HG02938 (cell line): Measurements from ENCODE around the gene RPL10.

Experiments
- ATAC-seq: cut with Tn5 transposase; IDR thresholded peaks from one replicate; pipeline ENCODE4 v1.9.1; 2021; ENCODE audit warnings: mild to moderate bottlenecking, moderate library complexity; ENCODE audit not compliant: unreplicated experiment

RPL10 gene

GRCh38 chrX:154397888-154398667, at the start of gene RPL10:
TSS of gene RPL10 (plus strand) at chrX:154398377. CDS start at chrX:154398520, 143 bp downstream.
- peak; percentile 65 for ATAC-seq

- no peak for ATAC-seq
Observed at GRCh38 chrX:154348646-154349358, 49.4 kb upstream of the RPL10 start.

- no peak for ATAC-seq
Observed at GRCh38 chrX:154349359-154349935, 48.7 kb upstream of the RPL10 start.

- no peak for ATAC-seq
Observed at GRCh38 chrX:154349979-154350378, 48.2 kb upstream of the RPL10 start.

GRCh38 chrX:154350429-154351182, 47.6 kb upstream of the RPL10 start:
- no peak for ATAC-seq

- ATAC-seq = no peak
Observed at GRCh38 chrX:154351183-154352011, 46.8 kb upstream of the RPL10 start.

DNA sequence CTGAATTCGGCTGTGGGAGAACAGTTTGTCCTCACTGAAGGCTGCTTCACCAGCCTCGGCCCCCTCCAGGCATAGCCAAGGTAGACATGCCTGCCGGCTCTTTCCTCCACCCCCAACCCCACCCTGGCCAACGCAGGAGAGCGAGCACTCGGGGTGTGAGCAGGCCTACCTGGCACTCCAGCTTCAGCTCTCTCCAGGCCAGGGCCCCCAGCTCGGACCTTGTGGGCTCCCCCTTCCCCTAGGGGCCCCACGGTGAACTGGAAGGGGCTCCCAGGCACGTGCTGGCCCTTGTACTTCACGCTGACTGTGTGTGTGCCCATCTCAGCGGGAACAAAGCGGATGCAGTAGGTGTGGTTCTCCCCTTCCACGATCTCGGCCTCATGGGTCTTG, 46.2 kb upstream of the RPL10 start:
- ATAC-seq = no peak

DNA sequence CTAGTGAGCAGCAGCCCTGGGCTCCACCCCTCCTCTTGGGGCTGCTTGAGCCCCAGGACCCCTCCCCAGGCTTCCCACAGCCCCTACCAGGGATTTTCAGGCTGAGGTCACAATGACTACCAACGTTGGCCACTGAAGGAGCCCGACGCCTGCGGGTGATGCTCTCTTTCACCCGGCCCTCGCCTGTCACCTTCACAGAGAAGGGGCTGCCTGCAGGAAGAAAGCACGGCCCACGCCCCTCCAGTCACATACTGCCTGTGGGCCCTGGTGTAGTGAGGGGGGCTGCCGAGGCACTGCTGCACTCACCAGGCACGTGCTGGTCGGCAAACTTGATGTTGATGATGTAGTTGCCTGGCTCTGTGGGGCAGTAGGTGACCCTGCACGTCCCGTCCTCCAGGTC, 45.7 kb upstream of the RPL10 start:
- ATAC-seq = no peak

DNA sequence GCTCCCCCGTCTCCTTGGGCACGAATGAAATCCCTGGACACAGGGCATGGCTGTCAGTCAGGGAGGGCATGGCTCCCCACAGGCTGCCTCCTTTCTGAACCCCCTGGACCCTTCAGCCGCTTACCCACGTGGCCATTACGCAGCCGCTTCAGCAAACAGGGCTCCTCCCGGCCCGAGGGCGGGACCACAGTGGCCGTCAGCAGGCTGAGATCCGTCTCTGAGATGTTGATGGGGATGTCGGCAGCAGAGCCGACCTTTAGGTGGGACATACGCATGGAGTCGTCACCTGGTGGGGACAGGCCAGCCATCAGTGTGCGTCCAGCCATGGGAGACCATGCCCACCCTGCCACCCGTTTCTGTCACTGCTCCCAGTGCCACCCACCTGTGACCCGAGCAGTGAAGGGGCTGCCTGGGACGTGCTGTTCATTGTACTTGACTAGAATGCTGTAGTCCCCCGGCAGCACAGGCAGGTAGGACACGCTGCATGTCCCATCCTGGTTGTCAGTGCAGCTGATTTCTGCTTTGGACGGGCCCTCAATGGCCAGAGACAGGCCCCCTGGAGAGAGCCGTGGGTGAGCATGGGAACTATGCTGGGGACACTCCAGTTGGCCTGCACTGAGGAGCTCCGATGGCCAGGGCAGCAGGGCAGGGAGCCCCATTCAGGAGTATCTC, 44.9 kb upstream of the RPL10 start:
- no peak for ATAC-seq

DNA sequence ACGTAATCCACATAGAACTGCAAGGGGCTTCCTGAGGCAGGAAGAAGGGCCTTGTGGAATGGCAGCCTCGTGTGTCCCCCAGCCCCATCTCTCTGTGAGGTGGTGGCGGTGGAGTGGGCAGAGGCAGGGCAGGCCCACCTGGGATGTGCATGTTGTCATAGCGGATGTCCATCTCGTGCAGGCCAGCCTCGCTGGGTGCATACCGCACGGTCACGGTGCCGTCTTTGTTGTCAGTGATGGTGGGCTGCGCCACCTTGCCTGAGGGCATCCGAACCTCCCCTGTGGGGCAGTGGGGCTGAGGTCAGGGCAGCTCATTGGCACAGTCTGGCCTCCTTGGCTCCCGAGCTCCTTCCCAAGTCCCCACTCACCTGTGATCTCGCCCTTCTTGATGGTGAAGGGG, 44.2 kb upstream of the RPL10 start:
- no peak for ATAC-seq

- ATAC-seq = no peak
Observed at GRCh38 chrX:154354516-154354915, 43.7 kb upstream of the RPL10 start.

DNA sequence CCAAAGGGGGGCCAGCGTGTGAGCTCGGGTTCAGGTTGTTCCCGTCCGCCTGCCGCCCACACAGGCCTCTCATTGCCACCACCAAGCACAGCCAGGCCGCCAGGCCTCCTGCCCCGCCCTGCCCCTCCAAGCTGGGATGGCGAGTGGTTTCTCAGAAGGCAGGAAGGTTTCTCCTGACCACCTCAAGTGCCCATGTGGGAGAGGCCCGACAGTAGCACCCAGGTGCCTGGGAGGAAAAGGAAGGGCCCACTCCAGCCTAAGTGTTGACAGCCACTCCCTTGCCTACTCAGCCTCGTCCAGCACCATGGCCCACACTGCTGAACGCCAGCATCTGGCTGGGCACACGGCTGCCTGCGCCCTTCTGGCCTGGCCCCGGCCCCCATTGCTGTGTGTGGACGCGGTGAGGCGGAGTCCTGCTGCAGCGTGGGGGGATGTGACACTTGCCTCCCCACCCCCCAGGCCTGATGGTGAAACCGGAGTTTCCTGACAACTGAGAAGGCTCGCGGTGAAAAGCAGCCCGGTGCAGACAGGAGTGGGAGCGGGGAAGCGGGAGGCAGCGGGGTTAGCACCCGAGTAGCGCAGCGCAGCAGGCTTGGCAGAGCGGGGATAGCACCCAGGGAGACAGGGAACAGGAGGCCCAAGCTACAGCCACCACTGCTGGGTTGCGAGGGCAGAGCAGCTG, 42.9 kb upstream of the RPL10 start:
- ATAC-seq = no peak

DNA sequence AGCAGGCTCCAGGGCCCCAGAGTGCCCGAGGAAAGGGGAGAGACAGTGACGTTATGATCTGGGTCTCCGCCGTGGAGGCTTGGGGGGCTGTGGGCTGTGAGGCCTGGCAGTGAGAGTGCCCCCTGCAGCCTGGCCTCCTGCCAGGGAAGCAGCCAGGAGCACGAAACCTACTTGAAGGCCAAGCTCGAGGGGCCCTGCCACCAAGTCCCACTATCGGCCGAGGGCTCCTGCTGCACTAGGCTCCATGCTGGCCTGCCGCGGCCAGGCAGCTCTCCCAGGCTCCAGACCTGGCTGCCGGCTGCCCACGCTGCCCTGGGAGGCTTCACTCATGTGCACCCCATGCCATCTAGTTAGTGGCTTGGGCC, 42.4 kb upstream of the RPL10 start:
- ATAC-seq = no peak

DNA sequence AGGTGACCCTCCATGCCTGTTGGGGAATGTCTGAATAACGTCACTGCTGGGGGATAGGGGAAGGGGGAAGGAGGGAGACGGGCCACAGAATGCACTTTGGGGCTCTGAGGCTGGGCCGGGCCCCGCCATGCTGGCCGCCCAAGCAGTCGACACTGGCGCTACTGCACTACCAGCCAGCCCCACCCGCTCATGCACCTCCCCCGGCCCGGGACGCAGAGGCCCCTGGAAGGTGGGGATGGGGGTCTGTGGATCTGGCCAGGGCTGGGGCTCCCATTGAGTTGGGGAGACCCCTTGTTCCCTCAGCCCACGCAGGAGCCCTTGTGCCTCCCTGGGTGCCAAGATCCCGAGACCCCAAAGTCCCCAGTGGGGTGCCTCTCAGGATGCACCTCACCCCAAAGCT, 41.6 kb upstream of the RPL10 start:
- no peak for ATAC-seq

GRCh38 chrX:154357205-154357604, 41.0 kb upstream of the RPL10 start:
- no peak for ATAC-seq

- no peak for ATAC-seq
Observed at GRCh38 chrX:154358011-154358410, 40.2 kb upstream of the RPL10 start.

DNA sequence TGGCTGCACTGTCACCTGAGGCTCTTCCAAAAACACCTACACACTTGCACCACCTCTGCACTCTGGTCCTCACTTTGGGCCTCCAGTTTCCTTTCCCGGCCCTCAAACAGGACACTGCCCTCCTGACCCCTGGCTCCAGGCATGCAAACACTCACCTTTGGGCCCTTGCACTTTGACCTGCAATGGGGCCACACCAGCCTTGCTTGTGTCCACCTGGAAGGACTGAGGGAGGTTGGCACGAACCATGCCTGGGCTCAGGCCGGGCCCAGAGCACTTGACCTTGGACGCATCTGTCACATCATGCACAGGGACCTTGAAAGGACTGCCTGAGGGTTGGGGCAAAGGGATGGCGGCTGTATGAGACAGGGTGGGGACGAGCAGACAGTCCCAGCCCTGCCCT, 39.3 kb upstream of the RPL10 start:
- no peak for ATAC-seq

DNA sequence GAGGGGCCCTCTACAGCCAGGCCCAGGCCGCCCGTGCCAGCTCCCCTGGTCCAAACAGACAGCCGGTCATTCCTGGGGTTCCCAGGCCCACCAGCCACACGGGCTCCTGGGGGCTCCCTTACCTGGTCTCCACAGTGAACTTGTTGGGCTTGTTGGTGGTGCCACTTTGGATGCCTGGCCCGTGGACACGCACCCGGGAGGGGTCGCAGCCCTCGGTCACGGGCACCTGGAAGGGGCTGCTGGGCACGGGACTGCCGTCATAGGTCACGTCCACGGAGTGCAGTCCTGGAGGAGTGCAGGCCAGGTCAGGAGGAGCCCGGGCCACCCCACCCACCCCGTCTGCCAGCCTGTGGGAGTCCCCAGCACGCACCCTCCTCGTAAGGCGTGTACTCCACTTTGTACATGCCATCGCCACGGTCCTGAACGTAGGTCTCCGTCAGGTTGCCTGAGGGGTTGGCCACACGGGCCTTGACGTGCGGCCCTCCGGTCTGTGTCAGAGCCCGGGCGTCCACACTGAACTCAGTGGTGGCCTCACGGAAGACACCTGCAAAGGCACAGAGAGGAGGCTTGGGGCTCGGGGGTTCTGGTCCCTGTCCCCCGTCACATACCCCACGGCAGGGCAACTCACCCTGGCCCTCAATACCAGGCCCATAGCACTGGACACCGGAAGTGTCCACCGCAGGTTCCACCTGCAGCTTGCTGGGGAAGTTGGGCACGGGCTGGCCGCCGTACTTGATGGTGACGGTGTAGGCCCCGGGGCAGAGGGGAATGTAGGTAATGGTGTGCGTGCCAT, 38.6 kb upstream of the RPL10 start:
- ATAC-seq = no peak
